ENCODE results near the gene NDUFA13.
"Not testable (repeated sequence)": the region's sequence is repeated elsewhere in the genome, so short reads cannot be mapped to it uniquely, and the experiment has no call there.

The NDUFA13 gene

DNA sequence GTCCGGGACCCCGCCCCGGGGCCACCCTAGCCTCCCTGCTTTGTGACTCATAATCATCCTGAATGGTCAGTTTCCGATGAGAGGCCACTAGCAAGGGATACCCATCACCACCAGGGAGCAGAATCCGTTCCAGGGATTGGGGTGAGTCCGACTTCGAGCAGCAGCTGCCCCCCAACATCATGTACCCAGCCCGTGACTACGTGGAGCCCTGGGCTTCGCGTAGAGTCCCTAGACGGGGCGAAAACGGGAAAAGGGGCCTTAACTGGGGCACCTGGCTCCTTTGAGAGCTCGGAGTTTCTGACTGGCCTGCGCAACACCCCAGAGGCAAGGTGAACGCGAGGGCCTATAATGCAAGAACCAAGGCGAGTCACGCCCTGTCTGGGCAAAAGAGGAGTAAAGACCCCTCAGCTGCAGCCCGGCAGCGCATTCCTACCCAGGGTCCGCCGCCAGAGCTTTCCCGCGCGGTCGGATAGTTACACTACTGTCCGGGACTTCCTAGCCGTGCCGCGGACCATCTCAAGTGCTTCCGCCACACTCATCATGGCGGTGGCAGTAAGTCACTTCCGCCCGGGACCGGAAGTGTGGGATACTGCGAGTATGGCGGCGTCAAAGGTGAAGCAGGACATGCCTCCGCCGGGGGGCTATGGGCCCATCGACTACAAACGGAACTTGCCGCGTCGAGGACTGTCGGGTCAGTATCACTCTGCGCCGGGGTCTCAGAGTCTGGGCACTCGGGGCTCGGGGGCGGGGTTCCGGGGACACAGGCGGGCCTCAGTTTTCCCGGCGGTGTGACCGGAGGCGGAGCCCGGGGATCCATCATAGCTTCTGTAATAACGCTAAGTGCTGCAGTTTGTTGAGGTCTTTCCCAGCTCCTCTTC is at the start of gene NDUFA13:
Gene NDUFA13, plus strand, starts transcription at position 584 of the 878 bp plus-strand sequence. Its CDS starts 14 bp downstream, at position 598.
- DNase-seq, result peak; percentile 92

DNA sequence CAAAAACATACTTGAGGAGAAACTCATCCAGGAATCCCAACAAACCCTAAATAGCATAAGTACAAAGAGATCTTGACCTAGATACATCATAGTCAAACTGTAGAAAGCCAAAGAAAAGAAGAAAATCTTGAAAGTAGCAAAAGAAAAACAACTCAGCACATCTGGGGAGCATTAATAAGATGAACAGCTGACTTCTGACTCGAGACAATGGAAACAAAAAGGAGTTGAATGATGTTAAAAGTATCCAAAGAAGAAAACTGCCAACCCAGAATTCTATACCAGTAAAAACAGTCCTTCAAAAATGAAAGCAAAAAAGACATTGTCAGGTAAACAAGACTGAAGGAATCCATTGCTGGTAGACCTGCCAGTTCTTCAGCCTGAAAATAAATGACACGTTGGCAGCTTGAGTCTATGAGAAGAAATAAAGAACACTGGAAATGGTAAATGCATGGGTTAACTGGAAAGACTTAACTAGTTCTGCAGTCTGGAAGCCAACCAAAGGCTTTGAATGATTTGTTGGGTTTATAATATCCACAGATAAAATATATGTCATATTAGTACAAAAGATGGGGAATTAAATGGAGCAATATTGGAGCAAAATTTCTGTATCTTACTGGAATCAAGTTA is 47.5 kb upstream of the NDUFA13 start:
- DNase-seq, result no peak

DNA sequence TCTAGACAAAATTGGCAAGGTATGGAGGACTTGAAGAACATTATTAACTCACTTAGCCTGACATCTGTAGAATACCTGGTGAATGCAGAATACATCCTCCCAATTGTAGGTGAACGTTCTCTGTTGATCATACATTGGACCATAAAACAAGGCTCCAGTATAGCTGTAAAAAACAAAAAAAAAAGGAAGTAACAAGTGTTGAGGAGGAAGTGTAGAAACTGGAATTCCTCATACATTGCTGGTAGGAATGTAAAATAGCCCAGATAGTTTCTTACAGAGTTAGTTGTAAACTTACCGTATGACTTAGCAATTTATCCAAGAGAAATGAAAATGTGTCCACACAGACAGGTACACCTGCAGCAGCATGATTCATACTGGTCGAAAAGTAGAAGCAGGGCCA is 45.4 kb upstream of the NDUFA13 start:
- no peak for DNase-seq

DNA sequence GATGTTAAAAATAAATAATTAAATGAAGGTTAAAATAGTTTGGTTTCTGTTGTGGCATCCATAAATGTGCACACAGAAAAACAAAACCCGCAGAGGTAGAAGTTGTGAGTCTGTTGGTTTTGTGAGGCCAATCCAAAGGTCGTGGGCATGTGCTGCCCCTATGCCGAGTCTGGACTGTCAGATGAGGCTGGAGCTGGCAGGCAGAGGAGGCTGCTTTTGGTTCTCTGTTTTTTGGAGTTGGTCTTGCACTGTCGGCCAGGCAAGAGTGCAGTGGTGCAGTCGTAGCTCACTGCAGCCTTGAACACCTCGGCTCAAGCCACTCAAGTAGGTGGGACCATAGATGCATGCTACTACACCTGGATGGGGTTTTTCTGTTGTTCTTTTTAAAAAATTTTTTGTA is 44.3 kb upstream of the NDUFA13 start:
- DNase-seq, result no peak

DNA sequence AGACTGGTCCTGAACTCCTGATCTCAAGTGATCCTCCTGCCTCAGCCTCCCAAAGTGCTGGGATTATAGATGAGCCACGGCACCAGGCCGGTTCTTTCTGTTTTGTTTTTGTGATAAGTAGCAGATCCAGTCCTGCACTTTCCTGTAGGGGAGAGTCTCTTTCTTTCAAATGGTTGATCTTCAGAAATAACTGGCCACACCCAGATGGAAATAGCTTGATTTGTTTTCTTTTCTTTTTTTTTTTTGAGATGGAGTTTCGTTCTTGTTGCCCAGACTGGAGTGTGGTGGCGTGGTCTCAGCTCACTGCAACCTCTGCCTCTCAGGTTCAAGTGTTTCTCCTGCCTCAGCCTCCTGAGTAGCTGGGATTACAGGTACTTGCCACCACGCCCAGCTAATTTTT is 43.9 kb upstream of the NDUFA13 start:
- not testable (repeated sequence) for DNase-seq

DNA sequence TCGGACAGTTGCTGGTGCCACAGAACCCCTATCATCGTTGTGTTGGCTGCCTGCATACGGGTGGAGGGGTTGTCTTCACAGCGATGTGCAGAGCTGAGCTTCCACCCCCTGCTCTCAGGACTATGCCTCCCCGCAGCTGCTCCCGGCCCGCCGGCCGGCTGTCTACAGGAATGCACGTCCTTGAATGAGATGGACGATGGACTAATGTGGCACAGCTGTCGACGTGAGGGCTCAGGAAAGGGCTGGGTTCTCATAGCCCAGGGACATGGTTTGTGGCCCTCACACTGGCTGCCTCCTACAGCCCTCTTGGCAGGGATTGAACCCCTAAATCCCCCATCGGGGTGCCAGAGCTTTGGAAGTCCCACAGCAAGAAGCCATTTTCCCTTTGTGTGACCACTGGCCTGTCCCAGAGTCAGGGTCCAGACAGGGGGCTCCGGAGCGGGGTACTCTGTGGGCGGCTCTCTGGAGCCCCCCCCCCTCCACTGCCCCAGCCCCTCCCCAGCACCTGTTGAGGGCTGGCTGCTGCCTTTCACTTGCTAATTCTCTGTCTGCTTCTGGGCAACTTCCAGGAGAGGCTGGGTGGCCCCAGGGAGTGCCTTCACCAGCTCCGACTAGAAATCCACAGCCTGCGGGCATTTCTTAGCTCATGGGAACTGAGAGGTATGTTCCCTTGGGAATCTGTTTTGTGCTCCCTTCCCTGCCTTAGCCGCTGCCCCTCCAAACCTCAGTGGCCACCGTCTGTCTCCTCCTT is 40.8 kb upstream of the NDUFA13 start:
- DNase-seq, result no peak

DNA sequence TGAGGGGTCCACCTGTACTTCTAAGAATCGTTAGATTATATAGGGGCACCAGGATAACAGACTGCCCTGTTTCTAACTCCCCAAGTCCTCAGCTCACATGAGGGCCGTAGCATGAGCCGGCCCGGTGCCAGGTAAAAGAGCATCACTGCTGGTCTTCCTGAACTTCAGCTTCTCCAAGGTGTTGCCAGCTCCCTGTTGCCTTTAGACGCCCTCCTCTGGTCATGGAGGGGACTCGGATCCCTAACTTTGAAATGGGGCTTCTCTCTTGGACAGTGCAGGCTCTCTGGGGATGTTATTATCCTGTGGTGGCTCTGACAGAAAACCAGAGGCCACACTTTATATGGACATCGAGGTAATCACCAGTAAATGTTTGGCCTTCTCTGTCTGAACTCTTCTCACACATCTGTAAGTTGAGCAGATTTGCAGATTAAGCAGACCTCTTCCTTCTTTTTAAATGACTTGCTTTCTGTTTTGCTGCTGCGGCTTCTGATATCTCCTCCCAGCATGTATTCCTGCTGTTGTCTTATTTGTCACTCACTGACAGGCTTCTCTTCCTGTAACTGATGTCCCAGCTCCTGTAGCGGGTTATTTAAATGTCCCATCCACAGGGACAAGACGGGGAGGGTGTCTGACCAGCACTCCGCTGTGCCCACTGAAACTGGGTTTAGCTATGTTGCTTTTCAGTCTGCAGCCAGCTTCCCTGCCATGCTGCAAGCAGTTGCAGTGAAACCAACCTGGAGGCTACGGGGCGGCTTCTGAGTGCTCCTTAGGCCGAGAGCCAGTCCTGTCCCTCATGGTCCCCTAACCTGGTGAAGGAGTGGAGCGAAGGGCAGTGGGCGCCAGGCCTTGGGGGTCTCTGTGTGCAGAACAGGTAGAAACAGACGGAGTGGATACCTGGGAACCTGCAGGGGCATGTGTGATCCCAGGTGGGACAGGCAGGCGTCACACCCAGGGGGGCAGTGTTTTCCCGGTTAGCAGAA is 39.9 kb upstream of the NDUFA13 start:
- DNase-seq, result no peak

DNA sequence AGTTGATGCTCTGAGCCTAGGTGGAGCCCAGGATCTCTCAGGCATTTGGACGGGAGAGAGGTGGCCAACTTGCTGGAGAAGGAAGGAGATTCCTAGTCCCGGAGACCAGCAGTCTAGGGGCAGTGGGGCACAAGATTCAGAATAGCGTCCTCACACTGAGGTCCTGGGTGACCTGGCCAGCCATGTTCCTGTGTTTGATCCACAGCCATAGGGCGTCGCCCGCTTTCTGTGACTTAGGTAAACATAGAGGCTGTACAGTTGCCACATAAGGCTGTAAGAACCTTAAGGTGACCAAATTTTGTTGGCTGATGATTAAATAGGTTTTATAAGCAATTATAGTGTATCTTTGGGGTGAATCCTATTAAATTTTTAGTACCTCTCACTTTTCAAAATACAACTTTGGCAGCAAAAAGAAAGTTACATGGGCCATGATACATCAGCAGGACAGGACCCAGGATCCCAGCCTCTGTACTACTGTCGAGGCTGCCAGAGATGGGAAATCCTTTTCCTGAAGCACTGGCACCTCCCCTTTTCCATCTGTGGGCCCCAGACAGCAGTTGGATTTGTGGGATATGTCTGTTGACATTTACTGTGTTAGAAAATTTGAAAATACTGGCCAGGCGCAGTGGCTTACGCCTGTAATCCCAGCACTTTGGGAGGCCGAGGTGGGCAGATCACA is 38.2 kb upstream of the NDUFA13 start:
- DNase-seq, result no peak

DNA sequence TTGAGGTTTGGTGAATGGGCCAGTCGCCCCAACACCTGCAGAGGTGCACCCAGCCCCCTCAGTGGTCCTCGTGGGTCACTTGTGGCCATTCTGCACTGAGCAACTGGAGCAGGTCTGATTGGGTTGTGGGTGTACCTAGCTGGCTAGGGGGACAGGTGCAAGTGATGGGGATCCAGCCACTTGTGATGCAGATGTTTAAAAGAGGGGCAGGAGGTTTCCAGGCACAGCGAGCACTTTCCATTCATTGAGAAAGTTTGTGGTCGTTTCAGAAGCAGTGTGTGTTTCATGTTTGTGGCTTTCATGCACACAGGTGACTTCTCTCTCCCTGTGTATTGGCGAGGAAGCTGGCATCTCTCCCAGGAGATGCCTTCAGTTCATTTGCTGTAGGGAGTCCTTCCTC is 35.3 kb upstream of the NDUFA13 start:
- DNase-seq, result peak; percentile 36

DNA sequence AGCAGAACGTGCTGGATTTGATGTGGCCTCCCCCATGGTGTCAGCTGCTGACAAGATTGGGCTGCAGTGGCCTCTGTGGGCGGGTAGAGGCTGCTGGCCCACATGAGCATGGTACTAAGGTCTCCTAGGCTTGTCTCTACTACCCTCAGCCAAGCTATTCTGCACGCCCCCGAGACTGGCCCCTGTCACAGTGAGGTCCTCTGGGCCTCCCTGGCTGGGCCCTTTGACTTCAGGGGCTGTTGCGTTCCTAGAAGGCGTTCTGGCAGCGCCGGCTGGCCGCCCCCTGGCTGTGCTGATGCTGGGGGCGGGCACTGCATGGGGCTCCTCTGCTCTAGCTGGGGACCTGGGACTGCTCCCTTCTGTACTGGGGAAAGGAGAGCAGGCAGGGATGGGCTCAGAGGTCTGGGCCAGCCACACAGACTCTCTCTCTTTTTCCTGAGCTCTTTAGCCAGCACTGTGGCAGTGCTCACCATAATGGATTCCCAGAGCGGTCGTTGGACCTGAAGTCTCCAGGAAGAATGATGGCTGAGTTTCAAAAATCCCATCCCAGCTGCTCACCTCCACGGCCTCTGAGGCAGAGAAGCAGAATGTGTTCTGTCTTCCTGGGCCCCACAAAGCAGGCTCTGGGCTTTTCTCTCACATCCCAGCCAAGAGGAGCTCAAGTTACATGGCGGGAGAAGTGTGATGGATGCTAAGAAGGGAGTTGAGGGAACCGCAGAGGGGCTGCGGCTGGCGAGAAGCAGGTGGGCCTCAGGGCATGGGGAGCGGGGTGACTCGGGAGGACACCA is 33.0 kb upstream of the NDUFA13 start:
- no peak for DNase-seq

DNA sequence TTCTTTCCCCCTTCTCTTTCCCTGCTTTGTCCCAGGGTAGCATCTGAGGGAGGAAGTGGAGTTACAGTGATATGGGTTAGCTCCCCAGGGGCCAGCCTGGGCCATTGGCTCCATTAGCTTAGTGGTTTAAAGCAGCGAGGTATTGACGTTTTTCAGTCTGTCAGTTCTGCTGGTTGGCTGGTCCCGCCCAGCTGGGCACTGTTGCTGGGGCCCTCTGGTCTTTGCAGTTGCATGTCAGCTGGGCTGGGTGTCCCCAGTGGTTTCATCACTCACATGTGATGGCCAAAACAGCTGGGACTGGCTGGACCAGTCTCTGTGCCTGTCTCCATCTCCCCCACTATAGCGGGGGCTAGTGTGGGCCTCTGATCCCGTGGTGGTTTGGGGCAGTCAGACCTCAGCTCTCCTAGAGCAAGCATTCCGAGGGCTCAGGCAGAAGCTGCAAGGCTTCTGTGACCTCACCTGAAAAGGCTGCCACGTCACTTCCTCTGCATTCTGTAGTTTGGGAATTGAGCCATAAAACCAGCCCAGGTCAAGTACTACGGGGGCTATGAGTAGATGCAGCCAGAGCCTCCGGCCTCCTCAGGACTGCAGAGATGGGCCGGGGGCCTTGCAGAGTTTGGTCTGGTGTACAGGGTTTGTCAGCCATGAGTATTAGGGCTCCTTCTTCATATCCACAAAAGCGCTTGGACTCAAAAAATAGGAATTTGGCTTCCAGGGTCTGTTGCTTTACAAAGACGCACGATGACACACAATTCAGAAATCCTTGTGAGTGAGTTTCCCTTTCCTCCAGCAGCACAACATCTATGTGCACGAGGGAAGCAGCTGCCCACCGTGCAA is 30.6 kb upstream of the NDUFA13 start:
- DNase-seq, result no peak

DNA sequence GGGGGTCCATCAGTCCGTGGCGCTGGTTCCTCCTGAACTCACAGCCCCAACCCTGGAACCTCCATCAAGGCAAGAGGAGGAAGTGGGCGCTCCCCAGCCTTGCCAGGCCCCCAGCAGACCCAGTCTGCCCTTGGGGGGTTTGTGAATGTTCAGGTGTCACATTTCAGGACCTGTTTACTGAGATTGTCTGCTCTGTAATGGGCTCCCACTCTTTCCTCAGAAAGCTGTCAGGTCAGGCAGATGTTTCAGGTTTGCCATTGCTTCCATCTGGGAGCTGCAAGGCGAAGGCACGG is 30.1 kb upstream of the NDUFA13 start:
- DNase-seq, result no peak

DNA sequence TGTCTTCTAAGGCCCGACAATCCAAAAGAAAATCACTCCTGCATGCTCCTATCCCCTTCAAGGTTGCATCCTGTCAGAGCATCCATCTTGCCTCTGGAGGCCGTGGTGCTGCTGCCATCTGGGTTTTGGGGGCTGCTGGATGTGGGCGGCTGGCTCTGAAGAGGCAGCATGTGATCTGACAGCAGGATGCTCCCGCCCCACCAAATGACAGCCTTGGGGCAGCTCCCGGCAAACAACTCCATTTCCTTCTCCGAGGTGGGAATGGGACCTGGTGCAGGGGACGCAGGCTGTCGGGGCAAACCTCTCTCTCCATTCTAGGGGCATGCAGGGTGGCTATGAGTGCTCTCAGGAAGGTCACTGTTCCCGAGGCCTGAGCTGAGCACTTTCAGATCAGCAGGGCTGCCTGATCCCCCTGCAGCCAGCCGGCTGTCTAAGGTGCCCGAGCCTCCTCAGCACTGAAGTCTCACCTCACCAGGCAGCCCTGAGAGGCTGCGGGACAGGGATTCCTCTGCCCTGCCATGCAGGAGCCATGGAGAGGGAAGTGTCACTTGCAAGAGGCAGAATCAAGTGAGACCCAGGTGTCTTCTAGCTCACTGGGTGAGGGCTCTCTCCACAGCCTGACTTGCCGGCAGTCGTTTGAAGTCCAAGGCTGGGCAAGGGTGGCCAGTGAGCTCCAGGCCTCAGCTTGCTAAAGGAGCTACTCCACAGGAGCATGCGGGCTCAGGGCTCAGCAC is 29.5 kb upstream of the NDUFA13 start:
- no peak for DNase-seq

DNA sequence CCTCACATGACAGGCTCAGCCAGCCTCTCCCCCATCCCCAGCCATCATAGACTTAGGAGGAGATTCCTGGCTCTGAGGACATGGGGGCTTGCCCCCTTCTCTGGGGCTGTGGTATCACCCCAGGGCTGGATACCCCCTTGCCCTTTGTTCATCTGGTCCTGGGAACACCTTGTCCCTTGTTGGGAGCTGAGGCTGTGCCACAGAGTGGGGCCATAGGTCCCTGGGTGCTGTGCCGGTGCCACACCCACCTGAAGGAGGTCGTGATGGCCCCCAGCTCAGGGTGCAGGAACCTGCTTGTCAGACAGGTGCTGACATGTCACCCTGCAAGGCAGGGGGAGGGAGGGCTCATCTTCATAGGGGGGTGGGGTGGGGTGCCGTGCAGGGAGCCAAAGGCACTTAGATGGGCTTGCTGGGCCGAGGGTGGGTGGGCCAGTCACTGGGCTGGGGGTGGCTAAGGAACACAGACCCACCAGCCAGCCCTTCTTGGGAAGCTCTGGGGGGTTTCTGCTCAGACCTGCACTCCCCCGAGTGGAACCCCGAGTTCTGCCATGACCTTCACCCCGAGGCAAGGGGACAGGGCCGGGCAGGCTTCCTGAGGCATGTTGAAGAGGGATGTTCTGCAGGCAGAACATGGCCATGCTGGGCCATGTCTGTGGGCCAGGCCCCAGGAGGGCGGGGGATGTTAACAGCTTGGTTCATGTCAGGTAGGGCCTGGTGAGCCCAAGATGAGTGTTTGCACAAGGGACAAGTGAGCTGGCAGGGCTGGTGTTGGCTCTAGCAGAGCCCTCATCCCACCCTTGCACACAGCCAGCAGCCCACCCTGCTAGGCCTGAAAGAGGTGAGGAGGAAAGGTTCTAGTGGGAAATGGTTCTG is 28.7 kb upstream of the NDUFA13 start:
- DNase-seq, result no peak

DNA sequence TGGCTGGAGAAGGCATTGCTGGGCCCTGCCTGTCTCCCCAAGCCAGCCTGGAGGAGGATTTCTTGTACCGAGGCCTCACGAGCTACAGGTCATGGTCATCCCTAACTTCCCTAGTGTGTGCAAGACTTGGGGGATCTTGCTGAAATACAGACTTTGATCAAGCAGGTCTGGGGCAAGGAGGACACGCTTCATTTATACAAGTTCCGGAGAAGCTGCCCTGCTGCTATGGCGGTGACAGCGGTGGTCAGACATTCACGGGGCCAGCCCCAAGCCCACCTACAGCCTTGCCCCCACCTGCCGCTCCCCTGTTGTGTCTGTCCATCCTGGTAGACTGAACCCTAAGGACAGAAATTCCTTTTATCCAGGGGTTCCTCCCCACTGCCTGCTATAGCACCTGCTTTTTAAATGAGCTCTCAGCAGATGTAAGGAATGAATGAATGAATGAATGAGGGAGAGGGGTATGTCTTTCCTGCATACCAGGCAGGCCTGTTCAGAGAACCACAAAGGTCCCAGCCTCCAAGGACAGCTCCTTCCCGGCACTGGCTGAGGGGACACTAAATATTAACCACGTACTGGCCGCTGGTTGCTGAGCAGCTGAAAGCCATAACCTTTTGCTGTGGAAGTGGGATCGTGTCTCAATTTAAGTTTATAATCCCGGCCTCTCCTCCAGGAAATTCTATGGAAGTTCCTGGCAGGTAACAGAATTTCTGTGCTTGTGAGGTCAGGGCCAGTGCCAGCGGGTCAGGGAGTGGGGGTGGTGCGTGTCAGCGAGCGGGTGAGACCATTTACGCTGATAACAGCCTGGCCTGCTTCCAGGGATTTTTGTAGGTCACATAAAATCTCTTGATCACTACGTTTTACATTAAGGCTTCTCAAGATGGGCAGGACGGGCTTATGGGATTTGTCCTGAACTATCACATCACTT is 27.8 kb upstream of the NDUFA13 start:
- no peak for DNase-seq

DNA sequence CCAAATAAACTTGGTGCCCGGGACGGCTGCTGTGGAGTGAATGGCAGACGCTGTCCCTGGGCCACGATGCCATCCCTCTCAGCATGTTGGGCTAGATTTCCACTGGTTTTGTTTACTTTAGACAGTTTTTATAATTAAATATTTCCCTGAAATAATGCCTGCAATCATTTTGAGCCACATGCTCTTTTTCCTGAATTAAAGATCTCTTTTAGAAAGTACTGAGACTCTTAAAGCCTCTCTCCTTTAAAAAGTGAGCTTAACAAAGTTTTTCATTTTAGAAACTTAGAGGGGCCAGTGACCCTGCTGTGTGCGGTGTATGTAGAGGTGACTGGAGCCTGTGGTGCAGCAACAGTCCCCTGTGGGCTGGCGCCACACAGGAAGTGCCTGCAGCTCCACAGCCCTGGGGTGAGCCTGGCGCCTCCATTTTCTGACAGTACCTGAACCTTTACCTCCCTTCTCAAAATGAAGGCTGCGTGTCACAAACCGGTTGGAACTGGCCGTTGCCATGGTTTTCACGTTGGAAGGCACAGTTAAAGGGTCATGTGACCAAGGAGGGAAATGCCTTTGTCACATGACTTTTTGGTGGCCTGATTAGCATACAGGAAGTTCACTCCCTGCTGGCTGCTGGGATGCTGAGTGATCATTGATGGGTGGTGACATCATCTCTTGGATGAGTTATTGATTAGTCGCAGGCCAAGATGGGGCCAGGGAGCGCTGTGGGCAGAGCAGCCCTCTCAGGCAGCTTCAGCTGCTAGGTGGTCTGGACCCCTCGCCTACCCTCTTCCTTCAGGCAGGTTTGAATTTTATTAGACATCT is 26.9 kb upstream of the NDUFA13 start:
- DNase-seq, result peak; percentile 83

Measured in stimulated activated CD4-positive, alpha-beta T cell treated with anti-CD3 and anti-CD28 coated beads, Interleukin-15, amount 100 ng/mL, for 24 hours (primary cell).